ENCODE measurements around the gene IL12RB1.

- no peak for TF ChIP-seq POLR2A (IDR thresholded peaks at IDR 0.05; ENCODE audit: low read depth, low read length)
- TF ChIP-seq TAF1 (IDR thresholded peaks at IDR 0.05; ENCODE audit: low read depth, low read length), result no peak
- TF ChIP-seq POLR2AphosphoS5 (IDR thresholded peaks at IDR 0.05; ENCODE audit: low read depth, low read length), result no peak
- no peak for TF ChIP-seq SPI1 (IDR thresholded peaks at IDR 0.05; ENCODE audit: low read depth, low read length)
Measured at GRCh38 chr19:18058208-18059009, 28.3 kb downstream of the IL12RB1 start.

All from GM12891 (cell line).